Measurements from ENCODE around the gene STARD10. TPM values are rescaled to one million over a fixed set of nuclear protein-coding genes. Genes with fewer than 3 reads are reported as not detected.

STARD10 gene
- total and polyA plus RNA-seq, 9 of the 15 experiments (the other 6 are each of a cell fraction or from before 2014, with no cell fraction given) = 0.15 to 52.9 (median 32.3) TPM

GRCh38 chr11:72793425-72794367 lies at the start of gene STARD10 (continued):
- peak; percentile 96 for TF ChIP-seq FOXK1 (CRISPR knock-in tag; IDR thresholded peaks at IDR 0.05; ENCODE audit: borderline replicate concordance)
- no peak for TF ChIP-seq PHB (CRISPR knock-in tag; IDR thresholded peaks at IDR 0.05)
- no peak for TF ChIP-seq SNRNP70 (optimal IDR thresholded peaks at IDR 0.05; ENCODE audit: low read depth, low read length)
- TF ChIP-seq MAZ (CRISPR knock-in tag; conservative IDR thresholded peaks at IDR 0.05 in 1 of 2, IDR thresholded peaks at IDR 0.05 in 1 of 2) = peak; percentile 74 to 85
- no peak; the same call in 1 of the 2 replicates for TF ChIP-seq DPF2 (IDR thresholded peaks at IDR 0.05)
- TF ChIP-seq, protein P1, sequence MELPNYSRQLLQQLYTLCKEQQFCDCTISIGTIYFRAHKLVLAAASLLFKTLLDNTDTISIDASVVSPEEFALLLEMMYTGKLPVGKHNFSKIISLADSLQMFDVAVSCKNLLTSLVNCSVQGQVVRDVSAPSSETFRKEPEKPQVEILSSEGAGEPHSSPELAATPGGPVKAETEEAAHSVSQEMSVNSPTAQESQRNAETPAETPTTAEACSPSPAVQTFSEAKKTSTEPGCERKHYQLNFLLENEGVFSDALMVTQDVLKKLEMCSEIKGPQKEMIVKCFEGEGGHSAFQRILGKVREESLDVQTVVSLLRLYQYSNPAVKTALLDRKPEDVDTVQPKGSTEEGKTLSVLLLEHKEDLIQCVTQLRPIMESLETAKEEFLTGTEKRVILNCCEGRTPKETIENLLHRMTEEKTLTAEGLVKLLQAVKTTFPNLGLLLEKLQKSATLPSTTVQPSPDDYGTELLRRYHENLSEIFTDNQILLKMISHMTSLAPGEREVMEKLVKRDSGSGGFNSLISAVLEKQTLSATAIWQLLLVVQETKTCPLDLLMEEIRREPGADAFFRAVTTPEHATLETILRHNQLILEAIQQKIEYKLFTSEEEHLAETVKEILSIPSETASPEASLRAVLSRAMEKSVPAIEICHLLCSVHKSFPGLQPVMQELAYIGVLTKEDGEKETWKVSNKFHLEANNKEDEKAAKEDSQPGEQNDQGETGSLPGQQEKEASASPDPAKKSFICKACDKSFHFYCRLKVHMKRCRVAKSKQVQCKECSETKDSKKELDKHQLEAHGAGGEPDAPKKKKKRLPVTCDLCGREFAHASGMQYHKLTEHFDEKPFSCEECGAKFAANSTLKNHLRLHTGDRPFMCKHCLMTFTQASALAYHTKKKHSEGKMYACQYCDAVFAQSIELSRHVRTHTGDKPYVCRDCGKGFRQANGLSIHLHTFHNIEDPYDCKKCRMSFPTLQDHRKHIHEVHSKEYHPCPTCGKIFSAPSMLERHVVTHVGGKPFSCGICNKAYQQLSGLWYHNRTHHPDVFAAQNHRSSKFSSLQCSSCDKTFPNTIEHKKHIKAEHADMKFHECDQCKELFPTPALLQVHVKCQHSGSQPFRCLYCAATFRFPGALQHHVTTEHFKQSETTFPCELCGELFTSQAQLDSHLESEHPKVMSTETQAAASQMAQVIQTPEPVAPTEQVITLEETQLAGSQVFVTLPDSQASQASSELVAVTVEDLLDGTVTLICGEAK (IDR thresholded peaks at IDR 0.05) = peak; percentile 59; the same call in 1 of the 2 replicates
- TF ChIP-seq, protein P1 (CRISPR knock-in tag; IDR thresholded peaks at IDR 0.05) = no peak
- TF ChIP-seq TARDBP (IDR thresholded peaks at IDR 0.05) = peak; percentile 67; the same call in 1 of the 2 replicates
- peak; percentile 89 to 93 for TF ChIP-seq MNT (conservative IDR thresholded peaks at IDR 0.05)
- no peak for TF ChIP-seq NR3C1 (CRISPR knock-in tag; IDR thresholded peaks at IDR 0.05)
- 0 out of 2 replicates have a peak, but pooled peaks have one; percentile 48 for TF ChIP-seq LARP7 (IDR thresholded peaks at IDR 0.05)
- no peak for TF ChIP-seq CBFA2T2 (conservative IDR thresholded peaks at IDR 0.05)
- no peak for TF ChIP-seq FOXJ3 (CRISPR knock-in tag; IDR thresholded peaks at IDR 0.05)

Data from K562 (cell line).